ENCODE data around the gene ANTKMT. TPM values are rescaled to one million over a fixed set of nuclear protein-coding genes. Genes with fewer than 3 reads are reported as not detected.

ANTKMT gene
- total RNA-seq, 4 donors from 2014 or later = 24.9 to 42.4 (median 32.1) TPM

DNA sequence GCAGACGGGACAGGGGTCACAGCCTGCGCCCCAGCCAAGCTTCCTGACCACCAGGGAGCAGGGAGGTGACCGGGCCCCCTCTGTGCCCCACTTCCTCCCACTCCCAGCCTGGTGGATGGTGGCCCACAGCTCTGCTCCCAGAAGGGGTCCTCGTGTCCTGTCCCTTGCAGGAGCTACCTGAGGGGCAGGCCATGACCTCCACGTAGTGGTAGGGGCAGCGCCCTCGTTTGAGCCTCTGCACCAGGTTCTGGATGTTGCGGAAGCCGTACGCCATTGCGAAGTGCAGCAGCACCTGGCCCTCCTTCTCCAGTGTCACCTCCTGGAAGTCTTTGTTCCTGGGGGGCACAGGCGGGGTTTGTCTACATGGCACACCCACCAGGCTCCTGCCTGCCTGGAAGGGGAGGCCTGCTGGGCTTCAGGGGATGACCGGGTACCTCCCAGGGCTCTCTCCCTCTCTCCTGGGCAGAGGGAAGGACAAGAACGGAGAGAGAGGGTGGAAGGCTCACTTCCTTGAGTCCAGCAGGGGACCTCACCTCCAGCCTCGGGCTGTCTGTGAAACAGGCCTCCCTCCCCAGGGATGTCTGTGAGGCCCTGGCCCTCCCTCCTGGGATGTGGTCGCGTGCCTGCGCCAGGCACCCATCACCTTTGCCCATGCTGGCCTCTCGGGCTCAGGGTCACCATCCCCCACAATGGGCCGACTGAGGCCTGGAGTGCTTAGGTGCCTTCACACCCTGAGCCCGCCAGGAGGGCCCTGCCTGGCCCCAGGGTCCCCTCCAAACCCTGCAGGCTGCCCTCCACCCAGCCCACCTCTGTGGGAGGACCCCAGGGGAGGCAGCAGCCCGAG lies 9.9 kb downstream of the ANTKMT start:
- no peak overlapping the region for H3K4me3 ChIP-seq (ENCODE audit: low read depth, poor library complexity, severe bottlenecking)
- 86 to 92% methylated on average over 12 to 21 of the region's 22 CpGs for WGBS, 2 donors
- DNase-seq (ENCODE audit: low spot score in 2 of 2) = no peak
- intact Hi-C loops (cut with DNase I; ENCODE audit: low total_unique reads) = no loop called here
- no peak for TF ChIP-seq POLR2A (IDR thresholded peaks at IDR 0.05)
- TF ChIP-seq CTCF (IDR thresholded peaks at IDR 0.05) = no peak

DNA sequence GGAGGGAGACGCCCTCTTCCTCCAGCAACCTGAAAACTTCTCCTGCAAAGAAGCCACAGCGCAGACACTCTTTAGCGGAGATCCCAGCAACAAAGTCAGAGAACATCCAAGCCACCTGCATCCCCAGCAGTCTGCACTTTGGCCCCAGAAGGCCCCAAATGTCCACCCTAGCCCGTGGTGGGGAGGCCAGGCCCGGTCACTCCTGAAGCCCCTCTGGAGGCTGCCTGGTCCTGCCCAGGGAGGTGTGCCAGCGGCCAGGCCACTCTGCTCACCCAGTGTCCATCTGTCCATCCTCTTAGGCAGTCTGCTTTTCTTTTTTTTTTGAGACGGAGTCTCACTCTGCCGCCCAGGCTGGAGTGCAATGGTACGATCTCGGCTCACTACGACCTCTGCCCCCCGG lies 11.4 kb downstream of the ANTKMT start:
- DNase-seq (ENCODE audit: low spot score in 2 of 2) = no peak
- WGBS, 2 donors = 92 to 95% methylated on average over 12 of the region's 12 CpGs
- H3K4me3 ChIP-seq (ENCODE audit: low read depth, poor library complexity, severe bottlenecking) = no peak overlapping the region
- intact Hi-C loops (cut with DNase I; ENCODE audit: low total_unique reads) = no loop called here
- no peak for TF ChIP-seq CTCF (IDR thresholded peaks at IDR 0.05)
- no peak for TF ChIP-seq POLR2A (IDR thresholded peaks at IDR 0.05)

DNA sequence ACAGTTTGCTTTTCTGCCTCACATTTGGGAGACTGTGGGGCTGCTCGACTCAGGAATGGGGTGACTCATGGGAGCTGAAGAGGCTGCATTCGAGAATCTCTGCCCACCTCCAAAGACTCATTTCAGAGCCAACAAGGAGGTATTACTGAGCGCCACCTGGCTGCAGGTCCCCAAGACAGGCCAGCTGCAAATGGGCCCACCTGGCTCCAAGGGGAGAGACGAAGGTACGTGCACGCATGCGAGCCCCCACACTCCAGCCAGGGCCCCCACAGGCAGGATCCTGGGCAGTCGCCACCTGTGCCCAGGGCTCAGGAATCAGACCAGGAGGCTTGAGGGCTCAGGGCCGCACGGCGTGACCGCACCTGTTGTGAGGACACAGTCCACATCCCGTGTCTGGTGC lies 12.0 kb downstream of the ANTKMT start:
- no peak overlapping the region for H3K4me3 ChIP-seq (ENCODE audit: low read depth, poor library complexity, severe bottlenecking)
- TF ChIP-seq POLR2A (IDR thresholded peaks at IDR 0.05) = no peak
- intact Hi-C loops (cut with DNase I; ENCODE audit: low total_unique reads) = no loop called here
- no peak for DNase-seq (ENCODE audit: low spot score in 2 of 2)
- WGBS, 2 donors = 91 to 96% methylated on average over 7 to 11 of the region's 13 CpGs

DNA sequence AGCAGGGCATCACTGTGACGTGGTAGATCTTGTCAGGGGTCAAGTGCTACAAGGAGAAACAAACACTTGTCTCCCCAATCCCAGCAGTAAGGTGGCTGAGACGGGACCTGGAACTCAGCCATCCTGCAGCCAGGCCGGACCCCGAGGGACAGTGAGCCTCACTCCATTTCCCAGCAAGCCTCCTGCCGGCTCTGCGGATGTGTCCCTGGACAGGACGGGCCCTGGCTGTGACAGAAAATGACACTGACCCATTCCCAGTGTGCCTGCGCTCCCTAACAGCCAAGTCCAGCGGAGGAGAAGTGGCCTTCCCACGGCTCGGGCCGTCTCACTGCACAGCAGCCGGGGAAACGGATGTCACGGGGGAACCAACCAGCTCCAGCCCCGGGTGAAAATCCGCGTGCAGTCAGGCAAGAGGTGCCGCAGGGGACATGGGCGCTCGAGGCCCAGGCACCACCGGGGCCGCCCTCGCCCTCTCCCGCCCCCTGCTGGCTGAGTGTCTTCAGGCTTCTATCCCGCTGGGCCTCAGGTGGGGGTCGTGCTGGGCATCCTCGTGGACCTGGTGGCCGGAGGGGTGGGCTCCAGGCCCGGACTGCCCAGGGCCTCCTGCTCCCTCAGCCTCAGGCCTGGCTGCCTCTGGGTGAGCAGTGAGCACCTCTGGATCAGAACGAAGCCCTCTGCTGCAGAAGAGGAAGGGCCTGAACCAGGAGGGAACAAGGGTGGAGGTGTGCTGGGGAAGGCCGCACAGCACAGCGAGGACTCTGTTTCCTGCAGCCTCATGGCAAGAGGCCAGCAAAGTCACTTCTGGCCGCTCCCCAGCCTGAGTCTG lies 12.6 kb downstream of the ANTKMT start:
- WGBS, 2 donors = 85 to 91% methylated on average over 28 to 34 of the region's 34 CpGs
- no peak for TF ChIP-seq POLR2A (IDR thresholded peaks at IDR 0.05)
- TF ChIP-seq CTCF (IDR thresholded peaks at IDR 0.05) = no peak
- H3K4me3 ChIP-seq (ENCODE audit: low read depth, poor library complexity, severe bottlenecking) = no peak overlapping the region
- DNase-seq (ENCODE audit: low spot score in 2 of 2) = no peak
- intact Hi-C loops (cut with DNase I; ENCODE audit: low total_unique reads) = no loop called here

DNA sequence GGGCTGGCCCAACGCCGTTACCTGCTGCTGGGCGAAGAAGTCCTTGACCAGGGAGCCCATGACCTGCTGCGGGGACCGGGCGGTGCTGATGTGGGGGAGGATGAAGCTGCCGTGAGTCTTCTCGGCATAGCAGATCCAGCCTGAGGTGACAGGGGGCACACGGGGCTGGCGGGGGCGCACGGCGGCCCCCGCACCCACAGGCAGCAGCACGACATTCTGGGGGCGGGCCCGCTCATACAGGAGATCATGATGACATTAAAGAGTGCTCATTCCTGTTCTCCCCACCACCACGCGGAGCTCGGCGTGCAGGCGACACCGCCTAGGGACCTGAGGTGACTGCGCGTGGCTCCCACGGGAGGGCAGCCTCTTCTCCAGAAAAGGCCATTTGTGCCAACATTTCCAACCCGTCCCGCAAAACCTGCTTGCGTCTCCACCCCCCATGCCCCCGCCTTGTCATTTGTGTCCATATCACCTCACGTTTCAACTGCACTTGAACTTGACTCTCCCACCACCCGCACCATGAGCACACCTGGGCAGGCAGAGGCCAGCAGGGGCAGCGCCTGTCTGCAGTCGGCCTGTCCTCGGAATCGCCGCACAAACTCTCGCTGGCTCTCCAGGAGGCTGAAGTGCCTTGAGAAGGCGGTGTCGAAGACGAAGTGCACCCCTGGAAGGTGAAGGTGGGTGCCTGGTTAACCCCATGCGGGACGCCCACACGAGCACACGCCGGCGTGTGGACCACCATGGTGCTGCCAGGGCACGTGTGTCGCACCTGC lies 13.4 kb downstream of the ANTKMT start:
- no peak overlapping the region for H3K4me3 ChIP-seq (ENCODE audit: low read depth, poor library complexity, severe bottlenecking)

More for the DNA sequence above, 13.4 kb downstream of the ANTKMT start:
- TF ChIP-seq CTCF (IDR thresholded peaks at IDR 0.05) (no peak), POLR2A (IDR thresholded peaks at IDR 0.05) (no peak)
- DNase-seq (ENCODE audit: low spot score in 2 of 2) = no peak
- intact Hi-C loops (cut with DNase I; ENCODE audit: low total_unique reads) = no loop called here
- 89 to 91% methylated on average over 49 of the region's 49 CpGs for WGBS, 2 donors

All from lower leg skin (tissue), 4 donors.